CD4-positive, alpha-beta T cell (primary cell): ENCODE data around the gene FGF9. TPM values are rescaled to one million over a fixed set of nuclear protein-coding genes. Genes with fewer than 3 reads are reported as not detected.

ENCODE experiments used
- ATAC-seq: fragments of 200-7000 bp; cut with Tn5 transposase; one replicate; pipeline ENCODE4 v1.10.0; 2022; ENCODE audit warnings: mild to moderate bottlenecking; ENCODE audit not compliant: poor library complexity
- CTCF ChIA-PET: fragments of 350-600 bp; sonication (Branson Sonifier 250); formaldehyde crosslinking; loops from one replicate; lab custom pipeline; 2021; ENCODE audit warnings: antibody characterized with exemption, inconsistent platforms; lab: Charles Lee
- POLR2A ChIA-PET: fragments of 350-600 bp; sonication (Branson Sonifier 250); formaldehyde crosslinking; loops from one replicate; lab custom pipeline; 2021; ENCODE audit warnings: antibody characterized with exemption, inconsistent platforms; lab: Charles Lee
- DNase-seq, 14 experiments: peaks; one replicate each; pipeline ENCODE4 v3.0.0-alpha.2; 2013 to 2020; ENCODE audit warnings: mixed read lengths in 2 of 14
- H3K27ac ChIP-seq, 2 donors: one replicate each; pipeline versions ENCODE4 v1.5.1 to v1.7.0; 2013; ENCODE audit warnings: low read length in 2 of 2, low read depth in 1 of 2, mild to moderate bottlenecking in 1 of 2
- H3K27me3 ChIP-seq, 2 experiments: 1 replicate in 1 of 2; 2 replicates in 1 of 2; pipeline versions ENCODE4 v1.6.1 to v1.7.0; 2013; ENCODE audit warnings: low read length in 2 of 2, control low read depth in 1 of 2, mild to moderate bottlenecking in 1 of 2, moderate library complexity in 1 of 2; ENCODE audit not compliant: insufficient read depth in 2 of 2, control insufficient read depth in 1 of 2
- H3K36me3 ChIP-seq: one replicate; pipeline ENCODE4 v1.6.1; 2013; ENCODE audit warnings: low read length, control low read depth; ENCODE audit not compliant: insufficient read depth
- H3K4me1 ChIP-seq: one replicate; pipeline ENCODE4 v1.6.1; 2013; ENCODE audit warnings: low read length, control low read depth; ENCODE audit not compliant: insufficient read depth
- H3K4me3 ChIP-seq: one replicate; pipeline ENCODE4 v1.5.1; 2013; ENCODE audit warnings: mild to moderate bottlenecking, low read length, moderate library complexity
- H3K9me3 ChIP-seq, 2 experiments: 1 replicate in 1 of 2; 2 replicates in 1 of 2; pipeline versions ENCODE4 v1.6.1 to v1.7.0; 2013; ENCODE audit warnings: low read length in 2 of 2, mild to moderate bottlenecking in 2 of 2, control low read depth in 1 of 2, moderate library complexity in 1 of 2; ENCODE audit not compliant: control insufficient read depth in 1 of 2, insufficient read depth in 1 of 2
- H3K27ac Mint-ChIP-seq: one replicate; pipeline ENCODE4 v1.8.0; 2020; ENCODE audit warnings: mixed read lengths
- H3K27me3 Mint-ChIP-seq: one replicate; pipeline ENCODE4 v1.8.0; 2021; ENCODE audit warnings: mixed read lengths
- H3K36me3 Mint-ChIP-seq: one replicate; pipeline ENCODE4 v1.8.0; 2021; ENCODE audit warnings: low read depth, mixed read lengths
- H3K4me1 Mint-ChIP-seq: one replicate; pipeline ENCODE4 v1.8.0; 2021; ENCODE audit warnings: low read depth, mixed read lengths
- H3K4me3 Mint-ChIP-seq: one replicate; pipeline ENCODE4 v1.8.0; 2020; ENCODE audit warnings: mild to moderate bottlenecking, mixed read lengths
- H3K9me3 Mint-ChIP-seq: one replicate; pipeline ENCODE4 v1.8.0; 2020; ENCODE audit warnings: mixed read lengths
- CTCF ChIP-seq: fragments of 200-600 bp; IDR thresholded peaks from one replicate; pipeline ENCODE4 v1.8.0; 2022; ENCODE audit warnings: antibody characterized with exemption, mild to moderate bottlenecking
- intact Hi-C, 2 experiments: fragments of 100-400 bp; cut with DNase I in 1 of 2; cut with micrococcal nuclease in 1 of 2; formaldehyde crosslinking; loops; one replicate each; pipeline versions ENCODE4 v1.15.1 to v1.9.0; 2023 to 2025; cut with DNase I, micrococcal nuclease
- total RNA-seq, 174 experiments: library from RNA in 2 of 174; stranded (reverse) in 2 of 174; gene quantifications; one replicate each; pipeline ENCODE4 v1.2.3 and lab custom pipeline; 2021 to 2026

The FGF9 gene
- total RNA-seq, 2 experiments from 2014 or later: 2.2 to 3.4 TPM

GRCh38 chr13:21639561-21639960, 31.3 kb upstream of the FGF9 start:
- H3K4me1 ChIP-seq: no peaks in the 10 kb centered on the region
- no peak for TF ChIP-seq CTCF
- DNase-seq: no peak
- POLR2A ChIA-PET: no interaction called here
- H3K27me3 Mint-ChIP-seq: peaks cover 18% of the 10 kb centered on the region
- no peaks in the 10 kb centered on the region for H3K9me3 ChIP-seq
- H3K4me3 ChIP-seq: no peak overlapping the region
- CTCF ChIA-PET: no interaction called here
- intact Hi-C loops: loop anchor here (2.0 to 10.0 kb wide), 9 partner anchors 33 to 1383 kb away; partner anchors contain the start of gene FGF9 (in 1 of the 2)
- peaks cover 0 to 8% of the 10 kb centered on the region in 2 experiments for H3K27me3 ChIP-seq
- no peak for ATAC-seq
- no peaks in the 10 kb centered on the region for H3K4me1 Mint-ChIP-seq
- no peak overlapping the region for H3K27ac ChIP-seq
- H3K9me3 Mint-ChIP-seq: no peaks in the 10 kb centered on the region
- H3K36me3 ChIP-seq: no peaks in the 10 kb centered on the region
- H3K27ac Mint-ChIP-seq: no peak overlapping the region
- H3K4me3 Mint-ChIP-seq: no peak overlapping the region
- H3K36me3 Mint-ChIP-seq: no peaks in the 10 kb centered on the region

DNA sequence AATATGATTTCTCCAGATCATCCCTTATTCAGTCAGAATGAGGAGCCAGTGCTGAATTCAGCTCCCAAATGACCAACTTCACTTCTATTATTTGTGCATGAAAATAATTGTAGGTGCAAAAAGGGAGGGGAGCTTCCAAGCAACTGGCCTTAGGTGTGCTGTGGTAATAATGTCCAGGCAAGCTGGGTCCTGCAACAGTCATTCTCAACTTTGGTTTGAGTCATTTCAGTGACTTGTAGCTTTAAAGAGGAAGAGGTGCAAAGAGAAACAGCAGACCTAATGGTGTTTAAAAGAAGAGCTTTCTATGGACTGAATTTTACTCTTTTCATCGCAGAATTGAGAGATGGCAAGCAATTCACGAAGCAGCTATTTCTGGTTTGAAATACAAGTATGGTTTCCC, 29.2 kb upstream of the FGF9 start:
- H3K36me3 Mint-ChIP-seq: no peaks in the 10 kb centered on the region
- Histone ChIP-seq H3K36me3 (no peaks in the 10 kb centered on the region), H3K27ac (no peak overlapping the region), H3K4me1 (no peaks in the 10 kb centered on the region), H3K9me3 (no peaks in the 10 kb centered on the region), H3K27me3 (peaks cover 0 to 8% of the 10 kb centered on the region in 2 experiments), H3K4me3 (no peak overlapping the region)
- DNase-seq (no peak), ATAC-seq (no peak)
- intact Hi-C loops: no loop called here
- H3K4me1 Mint-ChIP-seq: no peaks in the 10 kb centered on the region
- ChIA-PET CTCF (no interaction called here), POLR2A (no interaction called here)
- H3K9me3 Mint-ChIP-seq: no peaks in the 10 kb centered on the region
- no peak overlapping the region for H3K4me3 Mint-ChIP-seq
- TF ChIP-seq CTCF: no peak
- H3K27me3 Mint-ChIP-seq: peaks cover 9% of the 10 kb centered on the region
- no peak overlapping the region for H3K27ac Mint-ChIP-seq

GRCh38 chr13:21657538-21657937, 13.3 kb upstream of the FGF9 start:
- H3K4me3 ChIP-seq: no peak overlapping the region
- ATAC-seq: no peak
- H3K27me3 ChIP-seq: peaks cover 8 to 9% of the 10 kb centered on the region in 2 experiments
- TF ChIP-seq CTCF: no peak
- no peak overlapping the region for H3K27ac ChIP-seq
- CTCF ChIA-PET: no interaction called here
- POLR2A ChIA-PET: no interaction called here
- Mint-ChIP-seq H3K9me3 (no peaks in the 10 kb centered on the region), H3K36me3 (no peaks in the 10 kb centered on the region), H3K27me3 (peaks cover 54% of the 10 kb centered on the region), H3K27ac (no peak overlapping the region), H3K4me3 (no peak overlapping the region), H3K4me1 (no peaks in the 10 kb centered on the region)
- H3K4me1 ChIP-seq: no peaks in the 10 kb centered on the region
- peaks cover 6 to 10% of the 10 kb centered on the region in 2 experiments for H3K9me3 ChIP-seq
- DNase-seq: no peak
- intact Hi-C loops: no loop called here
- no peaks in the 10 kb centered on the region for H3K36me3 ChIP-seq
